ENCODE measurements around the gene SIL1. TPM values are rescaled to one million over a fixed set of nuclear protein-coding genes. Genes with fewer than 3 reads are reported as not detected.
A peak's percentile ranks its signal among the peaks of the same experiment; 100 is the strongest.

Gene SIL1
- total and polyA plus RNA-seq, 2 donors (not counting 3 experiments of a cell fraction or from before 2014, with no cell fraction given), result 47.6 to 67.2 TPM

GRCh38 chr5:139137697-139138096 is 60.5 kb downstream of the SIL1 start:
- Histone ChIP-seq H3K9me3 (replicated peaks; ENCODE audit: control insufficient read depth, insufficient read depth, low read length) (no peaks in the 10 kb centered on the region), H3K9ac (replicated peaks; ENCODE audit: extremely low read depth, insufficient read depth, low read length) (no peak overlapping the region), H4K20me1 (replicated peaks; ENCODE audit: control insufficient read depth, extremely low read depth, insufficient read depth, low read length) (no peaks in the 10 kb centered on the region), H3K4me1 (ENCODE audit: control insufficient read depth, extremely low read depth, insufficient read depth, low read length) (peaks cover 11% of the 10 kb centered on the region), H2AFZ (ENCODE audit: low read depth, low read length) (no peak overlapping the region), H3K36me3 (ENCODE audit: control insufficient read depth in 2 of 2, extremely low read depth in 1 of 2, insufficient read depth in 2 of 2, low read length in 2 of 2) (no peaks in the 10 kb centered on the region), H3K4me3 (replicated peaks in 1 of 3; ENCODE audit: insufficient read depth in 1 of 3, low read depth in 1 of 3, low read length in 3 of 3) (no peak overlapping the region), H3K27ac (ENCODE audit: insufficient read depth, low read depth, low read length) (no peak overlapping the region), H3K9me1 (replicated peaks; ENCODE audit: control insufficient read depth, extremely low read depth, insufficient read depth, low read length) (no peaks in the 10 kb centered on the region), H3K79me2 (ENCODE audit: control insufficient read depth, insufficient read depth, low read length) (no peaks in the 10 kb centered on the region), H3K27me3 (ENCODE audit: control insufficient read depth in 2 of 2, insufficient read depth in 2 of 2, low read length in 2 of 2) (no peaks in the 10 kb centered on the region), H3K4me2 (ENCODE audit: insufficient read depth, low read length) (no peak overlapping the region)
- FAIRE-seq, result peak; percentile 52
- no TSS peak for BruUV-seq (replicated peaks)
- intact Hi-C loops (cut with micrococcal nuclease) (loop anchor here (5.0 kb wide), 2 partner anchors 200 to 495 kb away; no protein-coding TSS in a partner anchor), dilution Hi-C loops (cut with MboI; ENCODE audit: extremely low pct_ligation_motif_present, low sequenced_read_pairs) (no loop called here)
- POLR2A ChIA-PET, result no interaction called here
- TF ChIP-seq CTCF (IDR thresholded peaks at IDR 0.05; ENCODE audit: extremely low read depth in 1 of 2, insufficient read depth in 1 of 2, low read depth in 1 of 2, low read length in 2 of 2) (peak; percentile 24 to 38), JUN (IDR thresholded peaks at IDR 0.05; ENCODE audit: borderline replicate concordance, insufficient read depth, insufficient read length, low read depth) (no peak), POLR2A (IDR thresholded peaks at IDR 0.05; ENCODE audit: low read depth, low read length) (no peak)
- CTCF ChIA-PET, result interaction anchor here (1.0 to 2.3 kb wide), 8 partner anchors 10 to 497 kb away, joined by 3 to 11 read pairs (median 5); no protein-coding TSS in a partner anchor
- peak; percentile 51 for DNase-seq (ENCODE audit: low read depth, low spot score)

GRCh38 chr5:139134906-139135305 is 63.3 kb downstream of the SIL1 start:
- no peaks in the 10 kb centered on the region for H4K20me1 ChIP-seq (replicated peaks; ENCODE audit: control insufficient read depth, extremely low read depth, insufficient read depth, low read length)
- TF ChIP-seq FOS (IDR thresholded peaks at IDR 0.05; ENCODE audit: borderline replicate concordance, insufficient read depth, low read length), result no peak
- no peak for TF ChIP-seq EZH2 (IDR thresholded peaks at IDR 0.05; ENCODE audit: borderline replicate concordance, low read depth, low read length, severe bottlenecking)
- TF ChIP-seq POLR2AphosphoS5 (IDR thresholded peaks at IDR 0.05; ENCODE audit: insufficient read depth, low read depth, low read length), result no peak
- TF ChIP-seq GATA2 (IDR thresholded peaks at IDR 0.05; ENCODE audit: insufficient read depth, insufficient read length, low read depth, low read length), result no peak
- no peak for TF ChIP-seq JUN (IDR thresholded peaks at IDR 0.05; ENCODE audit: borderline replicate concordance, insufficient read depth, insufficient read length, low read depth)
- no peak for TF ChIP-seq MYC (IDR thresholded peaks at IDR 0.05; ENCODE audit: low read depth, low read length)
- no peak for TF ChIP-seq MAX (IDR thresholded peaks at IDR 0.05; ENCODE audit: insufficient read depth, insufficient read length)
- TF ChIP-seq CTCF (IDR thresholded peaks at IDR 0.05; ENCODE audit: extremely low read depth in 1 of 2, insufficient read depth in 1 of 2, low read depth in 1 of 2, low read length in 2 of 2), result no peak
- TF ChIP-seq POLR2A (IDR thresholded peaks at IDR 0.05; ENCODE audit: low read depth, low read length), result no peak
- no peaks in the 10 kb centered on the region for H3K9me1 ChIP-seq (replicated peaks; ENCODE audit: control insufficient read depth, extremely low read depth, insufficient read depth, low read length)
- H3K4me2 ChIP-seq (ENCODE audit: insufficient read depth, low read length), result no peak overlapping the region
- H3K4me1 ChIP-seq (ENCODE audit: control insufficient read depth, extremely low read depth, insufficient read depth, low read length), result peaks cover 8% of the 10 kb centered on the region
- no peak overlapping the region for H3K4me3 ChIP-seq (replicated peaks in 1 of 3; ENCODE audit: insufficient read depth in 1 of 3, low read depth in 1 of 3, low read length in 3 of 3)
- intact Hi-C loops (cut with micrococcal nuclease) (loop anchor here (5.0 kb wide), 2 partner anchors 198 to 493 kb away; no protein-coding TSS in a partner anchor), dilution Hi-C loops (cut with MboI; ENCODE audit: extremely low pct_ligation_motif_present, low sequenced_read_pairs) (no loop called here)
- no peak overlapping the region for H3K27ac ChIP-seq (ENCODE audit: insufficient read depth, low read depth, low read length)
- no TSS peak for BruUV-seq (replicated peaks)
- H2AFZ ChIP-seq (ENCODE audit: low read depth, low read length), result no peak overlapping the region
- H3K36me3 ChIP-seq (ENCODE audit: control insufficient read depth in 2 of 2, extremely low read depth in 1 of 2, insufficient read depth in 2 of 2, low read length in 2 of 2), result no peaks in the 10 kb centered on the region
- no peaks in the 10 kb centered on the region for H3K9me3 ChIP-seq (replicated peaks; ENCODE audit: control insufficient read depth, insufficient read depth, low read length)
- FAIRE-seq (no peak), DNase-seq (ENCODE audit: low read depth, low spot score) (no peak)
- H3K27me3 ChIP-seq (ENCODE audit: control insufficient read depth in 2 of 2, insufficient read depth in 2 of 2, low read length in 2 of 2), result no peaks in the 10 kb centered on the region
- ChIA-PET POLR2A (no interaction called here), CTCF (interaction anchor here (0.6 kb wide), 1 partner anchor 43 kb away, joined by 3 read pairs; no protein-coding TSS in a partner anchor)
- H3K9ac ChIP-seq (replicated peaks; ENCODE audit: extremely low read depth, insufficient read depth, low read length), result no peak overlapping the region
- no peaks in the 10 kb centered on the region for H3K79me2 ChIP-seq (ENCODE audit: control insufficient read depth, insufficient read depth, low read length)
